Neuronal stem cell (in vitro differentiated cells): ENCODE results near the gene SMIM13.

Experiments used
- DNase-seq: peaks from one replicate; pipeline ENCODE4 v3.0.0-alpha.2; 2013; ENCODE audit warnings: low spot score
- H2AFZ ChIP-seq: one replicate; pipeline ENCODE4 v1.6.1; 2013; ENCODE audit warnings: mild to moderate bottlenecking, low read length, inconsistent platforms
- H2AK5ac ChIP-seq: 2 replicates; pipeline ENCODE4 v1.6.1; 2013; ENCODE audit warnings: low read depth, mild to moderate bottlenecking, inconsistent platforms, low read length, moderate library complexity, mixed read lengths
- H2BK120ac ChIP-seq: 2 replicates; pipeline ENCODE4 v1.6.1; 2013; ENCODE audit warnings: low read depth, mild to moderate bottlenecking, inconsistent platforms, low read length, moderate library complexity, mixed read lengths
- H2BK12ac ChIP-seq: one replicate; pipeline ENCODE4 v1.6.1; 2013; ENCODE audit warnings: low read length, inconsistent platforms
- H2BK15ac ChIP-seq: 2 replicates; pipeline ENCODE4 v1.6.1; 2013; ENCODE audit warnings: mild to moderate bottlenecking, low read length, inconsistent platforms, mixed read lengths
- H2BK5ac ChIP-seq: one replicate; pipeline ENCODE4 v1.6.1; 2013; ENCODE audit warnings: inconsistent platforms, mild to moderate bottlenecking, low read length, moderate library complexity
- H3K14ac ChIP-seq: one replicate; pipeline ENCODE4 v1.6.1; 2013; ENCODE audit warnings: low read length, inconsistent platforms
- H3K18ac ChIP-seq: 2 replicates; pipeline ENCODE4 v1.6.1; 2013; ENCODE audit warnings: low read length, inconsistent platforms
- H3K23ac ChIP-seq: 2 replicates; pipeline ENCODE4 v1.6.1; 2013; ENCODE audit warnings: low read depth, mild to moderate bottlenecking, mixed read lengths, low read length, inconsistent platforms; ENCODE audit not compliant: poor library complexity
- H3K27ac ChIP-seq: replicated peaks from 3 replicates; pipeline ENCODE4 v1.5.1; 2013; ENCODE audit warnings: low read length, inconsistent platforms
- H3K27me3 ChIP-seq, 3 experiments: 2 replicates each; pipeline ENCODE4 v1.6.1; 2013; ENCODE audit warnings: low read length in 3 of 3, mild to moderate bottlenecking in 2 of 3, inconsistent platforms in 1 of 3, low read depth in 1 of 3, mixed read lengths in 1 of 3, moderate library complexity in 1 of 3; ENCODE audit not compliant: control insufficient read depth in 3 of 3, insufficient read depth in 3 of 3
- H3K36me3 ChIP-seq, 2 donors: replicated peaks in 1 of 2; 2 replicates each; pipeline ENCODE4 v1.6.1; 2013; ENCODE audit warnings: low read length in 2 of 2; ENCODE audit not compliant: control insufficient read depth in 2 of 2, insufficient read depth in 2 of 2
- H3K4ac ChIP-seq: 2 replicates; pipeline ENCODE4 v1.6.1; 2013; ENCODE audit warnings: inconsistent platforms, mild to moderate bottlenecking, low read length, moderate library complexity
- H3K4me1 ChIP-seq, 2 donors: 1 replicate in 1 of 2; 2 replicates in 1 of 2; pipeline ENCODE4 v1.6.1; 2013; ENCODE audit warnings: low read length in 2 of 2, low read depth in 1 of 2; ENCODE audit not compliant: control insufficient read depth in 2 of 2, insufficient read depth in 1 of 2
- H3K4me2 ChIP-seq: one replicate; pipeline ENCODE4 v1.6.1; 2013; ENCODE audit warnings: mild to moderate bottlenecking, low read length, inconsistent platforms; ENCODE audit not compliant: insufficient read depth, poor library complexity, severe bottlenecking
- H3K4me3 ChIP-seq, 2 donors: 2 replicates each; pipeline ENCODE4 v1.5.1; 2013; ENCODE audit warnings: low read length in 2 of 2, mild to moderate bottlenecking in 2 of 2, inconsistent platforms in 1 of 2, moderate library complexity in 1 of 2
- H3K79me1 ChIP-seq: one replicate; pipeline ENCODE4 v1.6.1; 2013; ENCODE audit warnings: low read depth, mild to moderate bottlenecking, inconsistent platforms, low read length, moderate library complexity
- H3K9ac ChIP-seq: one replicate; pipeline ENCODE4 v1.6.1; 2013; ENCODE audit warnings: mild to moderate bottlenecking, low read depth, low read length, inconsistent platforms; ENCODE audit not compliant: poor library complexity
- H3K9me3 ChIP-seq, 2 donors: replicated peaks in 1 of 2; 2 replicates each; pipeline versions ENCODE3 to v1.6.1; 2013; ENCODE audit warnings: low read length in 2 of 2, mild to moderate bottlenecking in 2 of 2, inconsistent platforms in 1 of 2, low read depth in 1 of 2, mixed read lengths in 1 of 2, moderate library complexity in 1 of 2; ENCODE audit not compliant: control insufficient read depth in 2 of 2, insufficient read depth in 1 of 2
- H4K8ac ChIP-seq: one replicate; pipeline ENCODE4 v1.6.1; 2013; ENCODE audit warnings: low read depth, mild to moderate bottlenecking, inconsistent platforms, low read length, moderate library complexity
- H4K91ac ChIP-seq: one replicate; pipeline ENCODE4 v1.6.1; 2013; ENCODE audit warnings: low read length, low read depth, mild to moderate bottlenecking, inconsistent platforms; ENCODE audit not compliant: poor library complexity
- WGBS, 2 donors: extraction: QIAGEN DNeasy Blood & Tissue Kit; methylation state at CpG; one replicate each; pipeline ENCODE4 v1.1.7; 2013; ENCODE audit warnings: missing lambda C conversion rate in 2 of 2, mixed read lengths in 1 of 2; ENCODE audit not compliant: insufficient read length in 2 of 2, insufficient replicate concordance in 1 of 2; ENCODE audit errors: extremely low coverage in 2 of 2; 5-methylcytosine and 5-hydroxymethylcytosine counted together

The SMIM13 gene

DNA sequence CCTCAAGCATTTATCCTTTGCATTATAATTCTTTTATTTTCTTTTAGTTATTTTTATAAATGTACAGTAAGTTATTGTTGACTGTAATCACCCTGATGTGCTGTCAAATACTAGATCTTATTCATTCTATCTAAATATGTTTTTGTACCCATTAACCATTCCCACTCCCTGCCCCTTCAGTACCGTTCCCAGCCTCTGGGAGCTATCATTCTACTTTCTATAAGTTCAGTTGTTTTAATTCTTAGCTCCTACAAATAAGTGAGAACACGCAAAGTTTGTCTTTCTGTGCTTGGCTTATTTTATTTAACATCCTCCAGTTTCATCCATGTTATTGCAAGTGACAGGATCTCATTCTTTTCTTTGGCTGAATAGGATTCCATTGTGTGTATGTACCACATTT, 30.3 kb downstream of the SMIM13 start:
- Histone ChIP-seq H3K36me3 (peaks cover 0 to 6% of the 10 kb centered on the region in 2 donors), H2BK5ac (no peak overlapping the region), H3K9ac (no peak overlapping the region), H3K18ac (no peak overlapping the region), H2BK12ac (no peak overlapping the region), H2AK5ac (no peak overlapping the region), H2AFZ (no peak overlapping the region), H3K23ac (no peak overlapping the region), H3K4me1 (peaks cover 0 to 6% of the 10 kb centered on the region in 2 donors), H3K79me1 (no peaks in the 10 kb centered on the region), H4K8ac (no peak overlapping the region), H2BK120ac (no peak overlapping the region), H2BK15ac (no peak overlapping the region), H3K9me3 (peaks cover 0 to 1% of the 10 kb centered on the region in 2 donors), H4K91ac (no peak overlapping the region), H3K4me2 (no peak overlapping the region), H3K4me3 (no peak overlapping the region), H3K27me3 (no peaks in the 10 kb centered on the region), H3K4ac (no peak overlapping the region), H3K27ac (no peak overlapping the region), H3K14ac (no peak overlapping the region)
- WGBS, 2 donors: no CpG with 5 or more reads among the region's 2 CpGs
- DNase-seq: no peak

DNA sequence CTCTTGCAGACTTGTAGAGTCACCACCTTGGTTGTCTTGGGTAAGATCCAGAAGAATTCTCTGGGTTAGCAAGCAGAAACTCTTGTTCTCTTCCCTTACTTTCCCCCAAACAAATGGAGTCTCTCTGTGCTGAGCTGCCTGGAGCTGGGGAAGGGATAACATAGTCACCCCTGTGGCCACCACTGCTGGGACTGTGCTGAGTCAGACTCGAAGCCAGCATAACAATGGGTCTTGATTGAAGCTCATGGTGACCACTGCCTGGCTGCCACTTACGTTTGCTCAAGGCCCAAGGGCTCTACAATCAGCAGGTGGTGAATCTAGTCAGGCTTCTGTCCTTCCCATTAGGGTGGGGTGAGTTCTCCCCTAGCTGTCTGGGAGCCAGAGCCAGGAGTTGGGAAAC, 33.2 kb downstream of the SMIM13 start:
- no peak overlapping the region for H3K27ac ChIP-seq
- H2AK5ac ChIP-seq: no peak overlapping the region
- no peak overlapping the region for H2BK12ac ChIP-seq
- H3K9me3 ChIP-seq: no peaks in the 10 kb centered on the region
- H3K4me1 ChIP-seq: peaks cover 0 to 3% of the 10 kb centered on the region in 2 donors
- H3K4me3 ChIP-seq: no peak overlapping the region
- H2BK5ac ChIP-seq: no peak overlapping the region
- H3K79me1 ChIP-seq: no peaks in the 10 kb centered on the region
- H4K8ac ChIP-seq: no peak overlapping the region
- no peak for DNase-seq
- no peak overlapping the region for H2AFZ ChIP-seq
- H3K14ac ChIP-seq: no peak overlapping the region
- H3K36me3 ChIP-seq: peaks cover 0 to 6% of the 10 kb centered on the region in 2 donors
- H2BK15ac ChIP-seq: no peak overlapping the region
- no peak overlapping the region for H4K91ac ChIP-seq
- H3K9ac ChIP-seq: no peak overlapping the region
- H3K18ac ChIP-seq: no peak overlapping the region
- no peak overlapping the region for H2BK120ac ChIP-seq
- no peak overlapping the region for H3K4ac ChIP-seq
- H3K23ac ChIP-seq: no peak overlapping the region
- WGBS, 2 donors: no CpG with 5 or more reads among the region's 2 CpGs
- H3K27me3 ChIP-seq: no peaks in the 10 kb centered on the region
- no peak overlapping the region for H3K4me2 ChIP-seq

DNA sequence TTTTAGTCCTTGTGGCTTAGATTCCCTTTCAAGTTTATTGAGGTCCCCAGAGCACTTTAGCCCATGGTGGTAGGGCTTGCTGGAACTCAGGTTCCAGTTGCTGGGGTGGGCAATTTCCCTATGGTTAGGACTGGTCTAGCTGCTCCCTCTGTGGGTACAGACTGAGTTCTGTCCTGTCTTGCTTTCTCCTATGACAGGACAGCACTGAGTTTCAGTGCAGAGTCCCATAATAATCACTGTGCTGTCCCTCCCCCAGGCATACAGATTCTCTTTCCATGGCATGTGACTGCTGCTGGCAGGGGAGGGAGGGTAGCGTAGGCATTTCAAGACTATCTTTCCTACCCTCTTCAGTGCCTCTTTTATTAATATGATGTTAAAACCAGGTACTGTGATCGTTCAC, 35.0 kb downstream of the SMIM13 start:
- Histone ChIP-seq H3K23ac (no peak overlapping the region), H4K8ac (no peak overlapping the region), H2AK5ac (no peak overlapping the region), H3K27ac (no peak overlapping the region), H2AFZ (no peak overlapping the region), H3K4ac (no peak overlapping the region), H2BK120ac (no peak overlapping the region), H3K79me1 (no peaks in the 10 kb centered on the region), H4K91ac (no peak overlapping the region), H2BK15ac (no peak overlapping the region), H2BK5ac (no peak overlapping the region), H3K9ac (no peak overlapping the region), H3K14ac (no peak overlapping the region), H3K18ac (no peak overlapping the region), H3K36me3 (peaks cover 0 to 6% of the 10 kb centered on the region in 2 donors), H2BK12ac (no peak overlapping the region), H3K4me2 (no peak overlapping the region), H3K4me3 (no peak overlapping the region), H3K9me3 (no peaks in the 10 kb centered on the region), H3K4me1 (no peaks in the 10 kb centered on the region), H3K27me3 (no peaks in the 10 kb centered on the region)
- WGBS, 2 donors: no CpG with 5 or more reads among the region's 2 CpGs
- DNase-seq: no peak

DNA sequence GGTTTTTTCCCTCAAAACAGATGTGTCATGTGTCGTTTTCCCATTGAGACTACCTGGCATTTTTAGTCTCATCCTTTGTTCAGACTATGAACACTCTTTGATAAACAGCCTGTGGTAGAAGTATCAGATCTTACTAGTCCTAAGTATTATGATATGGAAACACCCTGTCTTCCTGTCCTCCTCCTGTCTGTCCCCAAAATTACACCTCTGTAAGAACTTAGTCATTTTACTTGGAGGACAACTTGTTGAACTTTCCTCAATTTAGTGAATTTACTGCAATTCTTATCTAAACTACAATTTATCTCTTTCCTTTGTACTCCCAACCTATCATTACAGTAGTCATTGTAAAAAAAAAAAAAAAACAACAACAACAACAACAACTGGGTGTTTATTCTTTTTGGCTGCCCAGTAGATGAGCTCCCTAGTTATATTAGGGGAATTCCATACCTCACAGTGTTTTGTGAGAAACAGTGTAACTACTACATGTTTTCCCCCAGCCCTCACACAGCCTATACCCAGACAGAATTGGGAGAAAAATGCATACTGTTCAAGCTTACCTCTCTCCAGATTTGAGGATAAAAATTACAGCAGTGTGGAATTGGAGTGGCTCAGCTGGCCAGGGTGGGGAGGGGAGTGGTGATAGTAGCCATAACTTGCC, 36.4 kb downstream of the SMIM13 start:
- H3K9ac ChIP-seq: no peak overlapping the region
- no peak overlapping the region for H3K18ac ChIP-seq
- H3K4ac ChIP-seq: no peak overlapping the region
- H2BK120ac ChIP-seq: no peak overlapping the region
- H3K27ac ChIP-seq: no peak overlapping the region
- H2AFZ ChIP-seq: no peak overlapping the region
- no peaks in the 10 kb centered on the region for H3K9me3 ChIP-seq
- no peak overlapping the region for H3K14ac ChIP-seq
- no peak overlapping the region for H3K4me2 ChIP-seq
- DNase-seq: no peak
- H4K8ac ChIP-seq: no peak overlapping the region
- H2BK5ac ChIP-seq: no peak overlapping the region
- no peak overlapping the region for H2AK5ac ChIP-seq
- WGBS, 2 donors: no CpG with 5 or more reads among the region's 1 CpG
- H3K36me3 ChIP-seq: peaks cover 2 to 15% of the 10 kb centered on the region in 2 donors
- no peaks in the 10 kb centered on the region for H3K79me1 ChIP-seq
- no peak overlapping the region for H3K4me3 ChIP-seq
- H2BK15ac ChIP-seq: no peak overlapping the region
- H3K4me1 ChIP-seq: no peaks in the 10 kb centered on the region
- no peak overlapping the region for H3K23ac ChIP-seq
- no peak overlapping the region for H2BK12ac ChIP-seq
- no peak overlapping the region for H4K91ac ChIP-seq
- no peaks in the 10 kb centered on the region for H3K27me3 ChIP-seq
